Ectodermal cell (in vitro differentiated cells): ENCODE data around the gene MUC12.

Experiments
- H3K27ac ChIP-seq: 2 replicates; pipeline ENCODE4 v1.7.0; 2013; ENCODE audit warnings: mild to moderate bottlenecking, low read depth, low read length; ENCODE audit not compliant: insufficient read depth, poor library complexity, severe bottlenecking
- H3K27me3 ChIP-seq: 2 replicates; pipeline ENCODE4 v1.7.0; 2013; ENCODE audit warnings: mild to moderate bottlenecking, low read length; ENCODE audit not compliant: insufficient read depth, control insufficient read depth, poor library complexity, severe bottlenecking
- H3K36me3 ChIP-seq: one replicate; pipeline ENCODE4 v1.7.0; 2013; ENCODE audit warnings: low read length; ENCODE audit not compliant: control insufficient read depth, insufficient read depth
- H3K4me1 ChIP-seq: one replicate; pipeline ENCODE4 v1.7.0; 2013; ENCODE audit warnings: low read length; ENCODE audit not compliant: control insufficient read depth, insufficient read depth
- H3K4me3 ChIP-seq: 2 replicates; pipeline ENCODE4 v1.7.0; 2013; ENCODE audit warnings: low read depth, low read length, control low read depth; ENCODE audit not compliant: insufficient read depth
- H3K9me3 ChIP-seq: 2 replicates; pipeline ENCODE4 v1.7.0; 2013; ENCODE audit warnings: mild to moderate bottlenecking, low read length, moderate library complexity; ENCODE audit not compliant: control insufficient read depth
- WGBS, 2 experiments: methylation state at CpG; one replicate each; pipeline ENCODE4 v1.1.7; 2013; ENCODE audit warnings: missing lambda C conversion rate in 2 of 2; 5-methylcytosine and 5-hydroxymethylcytosine counted together

Gene MUC12

GRCh38 chr7:100943693-100944092, 25.7 kb upstream of the MUC12 start:
- Histone ChIP-seq H3K27me3 (no peaks in the 10 kb centered on the region), H3K36me3 (no peaks in the 10 kb centered on the region), H3K4me3 (no peak overlapping the region), H3K27ac (no peak overlapping the region), H3K4me1 (no peaks in the 10 kb centered on the region), H3K9me3 (no peaks in the 10 kb centered on the region)
- 59 to 62% methylated on average over 5 of the region's 5 CpGs for WGBS, 2 experiments

DNA sequence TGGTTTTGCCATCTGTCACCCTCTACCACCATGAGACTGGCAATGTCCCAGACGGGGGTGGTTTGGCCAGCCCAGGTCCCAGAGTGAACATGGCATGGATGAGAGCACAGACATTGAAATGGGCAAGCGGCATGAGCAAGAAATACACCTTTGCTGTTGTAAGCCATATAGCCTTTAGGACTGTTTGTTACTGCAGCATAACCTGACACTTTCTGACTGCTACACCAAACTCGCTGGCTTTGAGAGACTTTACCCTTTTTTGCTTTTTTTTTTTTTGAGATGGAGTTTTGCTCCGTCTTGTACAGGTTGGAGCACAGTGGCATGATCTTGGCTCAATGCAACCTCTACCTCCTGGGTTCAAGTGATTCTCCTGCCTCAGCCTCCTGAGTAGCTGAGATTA, 25.2 kb upstream of the MUC12 start:
- H3K27ac ChIP-seq: no peak overlapping the region
- no peaks in the 10 kb centered on the region for H3K27me3 ChIP-seq
- peaks cover under 1% of the 10 kb centered on the region for H3K4me1 ChIP-seq
- 89% methylated on average over 4 of the region's 4 CpGs for WGBS, 2 experiments
- no peak overlapping the region for H3K4me3 ChIP-seq
- no peaks in the 10 kb centered on the region for H3K9me3 ChIP-seq
- no peaks in the 10 kb centered on the region for H3K36me3 ChIP-seq

DNA sequence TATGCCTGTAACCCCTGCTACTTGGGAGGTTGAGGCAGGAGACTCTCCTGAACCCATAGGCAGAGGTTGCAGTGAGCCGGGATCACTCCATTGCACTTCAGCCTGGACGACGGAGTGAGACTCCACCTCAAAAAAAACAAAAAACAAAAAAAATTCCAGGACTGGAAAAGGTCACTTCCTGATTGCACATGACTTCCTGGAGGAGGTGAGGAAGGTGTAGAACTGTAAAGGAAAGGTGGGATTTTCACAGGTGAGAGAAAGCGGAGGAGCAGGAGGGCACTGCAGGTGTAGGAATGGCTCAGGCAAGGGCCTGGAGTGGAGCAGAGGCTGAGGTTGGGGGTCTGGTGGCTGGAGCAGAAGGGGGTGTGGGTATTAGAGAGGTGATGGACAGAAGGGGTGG, 23.3 kb upstream of the MUC12 start:
- Histone ChIP-seq H3K36me3 (no peaks in the 10 kb centered on the region), H3K9me3 (no peaks in the 10 kb centered on the region), H3K4me1 (peaks cover 19% of the 10 kb centered on the region), H3K4me3 (no peak overlapping the region), H3K27ac (no peak overlapping the region), H3K27me3 (no peaks in the 10 kb centered on the region)
- 88 to 97% methylated on average over 4 of the region's 4 CpGs for WGBS, 2 experiments

DNA sequence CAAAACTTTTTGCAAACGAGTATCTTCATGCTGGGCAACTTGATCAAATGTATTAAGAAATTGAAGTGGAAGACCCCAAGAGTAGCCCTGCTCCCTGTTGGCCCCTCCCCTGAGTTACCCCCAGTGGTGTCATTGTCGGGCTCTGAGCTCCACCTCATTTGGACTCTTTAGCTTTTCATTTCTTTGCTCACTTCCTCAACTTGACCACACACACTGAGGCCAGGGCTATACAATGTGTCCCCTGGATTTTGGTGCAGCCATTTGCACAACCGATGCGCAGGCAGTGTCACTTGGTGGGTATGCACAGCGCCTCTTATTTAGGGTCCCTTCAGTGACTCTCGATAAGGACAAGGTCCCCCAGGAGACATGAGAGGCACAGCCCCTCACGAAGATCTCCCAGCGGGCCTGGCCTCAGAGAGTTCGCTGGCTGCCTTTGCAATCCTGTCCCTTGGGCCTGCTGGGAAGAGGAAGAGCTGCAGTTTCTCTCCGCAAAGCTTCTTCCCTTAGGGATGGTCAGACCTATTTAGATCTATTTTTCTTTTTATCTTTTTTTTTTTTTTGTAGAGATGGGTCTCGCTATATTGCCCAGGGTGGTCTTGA, 22.5 kb upstream of the MUC12 start:
- 81 to 83% methylated on average over 10 of the region's 11 CpGs for WGBS, 2 experiments
- Histone ChIP-seq H3K9me3 (no peaks in the 10 kb centered on the region), H3K4me3 (no peak overlapping the region), H3K27me3 (no peaks in the 10 kb centered on the region), H3K36me3 (no peaks in the 10 kb centered on the region), H3K4me1 (peaks cover 19% of the 10 kb centered on the region), H3K27ac (no peak overlapping the region)

DNA sequence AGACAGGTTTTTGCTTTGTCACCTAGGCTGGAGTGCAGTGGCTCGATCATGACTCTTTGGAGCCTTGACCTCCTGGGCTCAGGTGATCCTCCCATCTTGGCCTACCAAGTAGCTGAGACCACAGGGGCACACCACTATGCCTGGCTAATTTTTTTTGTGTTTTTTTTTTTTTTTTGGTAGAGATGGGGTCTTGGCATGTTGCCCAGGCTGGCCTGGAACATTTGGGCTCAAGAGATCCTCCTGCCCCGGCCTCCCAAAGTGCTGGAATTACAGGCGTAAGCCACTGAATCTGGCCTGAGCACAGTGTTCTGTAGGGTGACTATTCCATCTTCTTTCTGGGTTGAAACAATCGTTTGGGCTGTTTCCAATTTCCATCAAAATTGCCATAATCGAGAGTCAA, 21.6 kb upstream of the MUC12 start:
- H3K4me3 ChIP-seq: no peak overlapping the region
- H3K36me3 ChIP-seq: no peaks in the 10 kb centered on the region
- no peaks in the 10 kb centered on the region for H3K9me3 ChIP-seq
- H3K4me1 ChIP-seq: peaks cover 19% of the 10 kb centered on the region
- WGBS, 2 experiments: 90 to 94% methylated on average over 5 of the region's 5 CpGs
- H3K27me3 ChIP-seq: no peaks in the 10 kb centered on the region
- H3K27ac ChIP-seq: no peak overlapping the region

- H3K36me3 ChIP-seq: no peaks in the 10 kb centered on the region
- no peak within 1 kb of the TSS for H3K4me3 ChIP-seq
- no peaks in the 10 kb centered on the region for H3K27me3 ChIP-seq
- no peaks in the 10 kb centered on the region for H3K9me3 ChIP-seq
- 36 to 43% methylated on average over 24 of the region's 24 CpGs for WGBS, 2 experiments
- H3K4me1 ChIP-seq: peaks cover 19% of the 10 kb centered on the region
- no peak within 1 kb of the TSS for H3K27ac ChIP-seq
These were observed 20.0 kb upstream of the MUC12 start, which contains the start of gene MUC3A for GRCh38 chr7:100949227-100949932. Gene MUC3A (plus strand): TSS chr7:100949534. CDS start chr7:100949625, 91 bp downstream.

- Histone ChIP-seq H3K27me3 (no peaks in the 10 kb centered on the region), H3K4me1 (peaks cover 19% of the 10 kb centered on the region), H3K9me3 (no peaks in the 10 kb centered on the region), H3K36me3 (no peaks in the 10 kb centered on the region), H3K4me3 (no peak overlapping the region), H3K27ac (no peak overlapping the region)
- 46 to 48% methylated on average over 15 of the region's 15 CpGs for WGBS, 2 experiments
These were observed 19.4 kb upstream of the MUC12 start for GRCh38 chr7:100949933-100950443.

DNA sequence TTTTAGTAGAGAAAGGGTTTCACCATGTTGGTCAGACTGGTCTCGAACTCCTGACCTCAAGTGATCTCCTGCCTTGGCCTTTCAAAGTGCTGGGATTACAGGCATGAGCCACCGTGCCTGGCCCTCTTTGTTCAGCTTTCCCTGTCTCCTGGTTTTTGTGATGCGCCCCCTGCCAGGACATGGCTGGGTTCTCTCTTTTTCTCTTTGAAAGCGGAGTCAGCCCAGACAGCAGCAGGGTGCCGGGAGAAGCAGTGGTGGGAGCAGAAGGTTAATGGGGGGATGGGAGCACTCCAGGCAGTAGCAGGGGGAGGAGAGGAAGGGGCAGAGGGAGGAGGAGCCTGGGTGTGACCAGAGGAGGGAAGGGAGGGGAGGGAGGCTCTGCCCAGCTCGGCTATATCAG, 18.2 kb upstream of the MUC12 start:
- no peaks in the 10 kb centered on the region for H3K36me3 ChIP-seq
- H3K27ac ChIP-seq: no peak overlapping the region
- H3K27me3 ChIP-seq: no peaks in the 10 kb centered on the region
- peaks cover 19% of the 10 kb centered on the region for H3K4me1 ChIP-seq
- H3K4me3 ChIP-seq: no peak overlapping the region
- H3K9me3 ChIP-seq: no peaks in the 10 kb centered on the region
- WGBS, 2 experiments: 13 to 18% methylated on average over 6 of the region's 6 CpGs

- H3K36me3 ChIP-seq: no peaks in the 10 kb centered on the region
- H3K9me3 ChIP-seq: no peaks in the 10 kb centered on the region
- H3K27me3 ChIP-seq: no peaks in the 10 kb centered on the region
- WGBS, 2 experiments: 77% methylated on average over 15 of the region's 15 CpGs
- H3K4me3 ChIP-seq: no peak overlapping the region
- no peak overlapping the region for H3K27ac ChIP-seq
- H3K4me1 ChIP-seq: peaks cover 19% of the 10 kb centered on the region
These were observed 17.3 kb upstream of the MUC12 start for GRCh38 chr7:100951888-100952560.

GRCh38 chr7:100952641-100953040, 16.7 kb upstream of the MUC12 start:
- WGBS, 2 experiments: 77 to 82% methylated on average over 2 of the region's 2 CpGs
- no peaks in the 10 kb centered on the region for H3K27me3 ChIP-seq

More at GRCh38 chr7:100952641-100953040, 16.7 kb upstream of the MUC12 start:
- H3K4me3 ChIP-seq: no peak overlapping the region
- no peaks in the 10 kb centered on the region for H3K36me3 ChIP-seq
- no peak overlapping the region for H3K27ac ChIP-seq
- H3K9me3 ChIP-seq: no peaks in the 10 kb centered on the region
- H3K4me1 ChIP-seq: peaks cover 19% of the 10 kb centered on the region
